Mesenchymal stem cell (in vitro differentiated cells and primary cell): ENCODE results near the gene SLC35F3.

ENCODE experiments used
- DNase-seq: peaks from one replicate; pipeline ENCODE4 v3.0.0-alpha.2; 2013
- H2AFZ ChIP-seq: one replicate; pipeline ENCODE4 v1.6.1; 2013; ENCODE audit warnings: low read depth, mild to moderate bottlenecking, control low read depth, inconsistent platforms, low read length, moderate library complexity
- H2AK5ac ChIP-seq: 2 replicates; pipeline ENCODE4 v1.6.1; 2013; ENCODE audit warnings: low read length, moderate library complexity, mild to moderate bottlenecking, inconsistent platforms; ENCODE audit not compliant: severe bottlenecking
- H2BK120ac ChIP-seq: one replicate; pipeline ENCODE4 v1.6.1; 2013; ENCODE audit warnings: low read depth, mild to moderate bottlenecking, inconsistent platforms, low read length, moderate library complexity
- H2BK12ac ChIP-seq, 2 experiments: one replicate each; pipeline ENCODE4 v1.6.1; 2013; ENCODE audit warnings: inconsistent platforms in 2 of 2, low read length in 2 of 2, mild to moderate bottlenecking in 2 of 2, moderate library complexity in 2 of 2, control low read depth in 1 of 2
- H2BK15ac ChIP-seq: one replicate; pipeline ENCODE4 v1.6.1; 2013; ENCODE audit warnings: mild to moderate bottlenecking, low read depth, inconsistent platforms; ENCODE audit not compliant: poor library complexity, severe bottlenecking
- H2BK5ac ChIP-seq: 2 replicates; pipeline ENCODE4 v1.6.1; 2013; ENCODE audit warnings: low read depth, mild to moderate bottlenecking, low read length, control low read depth, inconsistent platforms; ENCODE audit not compliant: poor library complexity, severe bottlenecking
- H3K14ac ChIP-seq, 2 experiments: one replicate each; pipeline ENCODE4 v1.6.1; 2013; ENCODE audit warnings: inconsistent platforms in 2 of 2, low read length in 2 of 2, control low read depth in 1 of 2, mild to moderate bottlenecking in 1 of 2, moderate library complexity in 1 of 2
- H3K18ac ChIP-seq, 2 experiments: one replicate each; pipeline ENCODE4 v1.6.1; 2013; ENCODE audit warnings: inconsistent platforms in 2 of 2, low read length in 2 of 2, control low read depth in 1 of 2, low read depth in 1 of 2, mild to moderate bottlenecking in 1 of 2
- H3K23ac ChIP-seq, 2 experiments: one replicate each; pipeline ENCODE4 v1.6.1; 2013; ENCODE audit warnings: inconsistent platforms in 2 of 2, low read length in 2 of 2, mild to moderate bottlenecking in 2 of 2, moderate library complexity in 2 of 2, control low read depth in 1 of 2
- H3K27ac ChIP-seq: 2 replicates; pipeline ENCODE4 v1.5.1; 2013; ENCODE audit warnings: mild to moderate bottlenecking, moderate library complexity, low read length, control low read depth, inconsistent platforms; ENCODE audit not compliant: poor library complexity, severe bottlenecking
- H3K27me3 ChIP-seq, 2 experiments: 2 replicates each; pipeline versions ENCODE4 v1.6.1 to v1.7.0; 2013; ENCODE audit warnings: low read length in 2 of 2, mild to moderate bottlenecking in 2 of 2, moderate library complexity in 2 of 2, control low read depth in 1 of 2, inconsistent platforms in 1 of 2; ENCODE audit not compliant: control insufficient read depth in 1 of 2, insufficient read depth in 1 of 2
- H3K36me3 ChIP-seq, 2 experiments: 2 replicates each; pipeline versions ENCODE4 v1.6.1 to v1.7.0; 2013; ENCODE audit warnings: low read length in 2 of 2, control low read depth in 1 of 2, inconsistent platforms in 1 of 2, low read depth in 1 of 2, mild to moderate bottlenecking in 1 of 2; ENCODE audit not compliant: insufficient read depth in 2 of 2, control insufficient read depth in 1 of 2
- H3K4ac ChIP-seq, 2 experiments: one replicate each; pipeline ENCODE4 v1.6.1; 2013; ENCODE audit warnings: inconsistent platforms in 2 of 2, low read length in 2 of 2, mild to moderate bottlenecking in 2 of 2, moderate library complexity in 2 of 2, control low read depth in 1 of 2, low read depth in 1 of 2
- H3K4me1 ChIP-seq: 2 replicates; pipeline ENCODE4 v1.6.1; 2013; ENCODE audit warnings: low read depth, low read length, control low read depth; ENCODE audit not compliant: control insufficient read depth, insufficient read depth
- H3K4me2 ChIP-seq: 2 replicates; pipeline ENCODE4 v1.6.1; 2013; ENCODE audit warnings: low read length, mild to moderate bottlenecking, inconsistent platforms; ENCODE audit not compliant: poor library complexity, severe bottlenecking
- H3K4me3 ChIP-seq, 2 experiments: 2 replicates each; pipeline versions ENCODE4 v1.5.1 to v1.7.0; 2013; ENCODE audit warnings: low read length in 2 of 2, mild to moderate bottlenecking in 2 of 2, control low read depth in 1 of 2, low read depth in 1 of 2; ENCODE audit not compliant: insufficient read depth in 1 of 2
- H3K79me1 ChIP-seq: replicated peaks from 2 replicates; pipeline ENCODE4 v1.6.1; 2013; ENCODE audit warnings: mild to moderate bottlenecking, control low read depth, low read length, inconsistent platforms; ENCODE audit not compliant: poor library complexity, severe bottlenecking
- H3K9ac ChIP-seq: 2 replicates; pipeline ENCODE4 v1.7.0; 2013; ENCODE audit warnings: mild to moderate bottlenecking, low read length, moderate library complexity
- H3K9me3 ChIP-seq: 2 replicates; pipeline ENCODE4 v1.7.0; 2013; ENCODE audit warnings: mild to moderate bottlenecking, low read length; ENCODE audit not compliant: control insufficient read depth
- H4K8ac ChIP-seq: one replicate; pipeline ENCODE4 v1.6.1; 2013; ENCODE audit warnings: inconsistent platforms, mild to moderate bottlenecking, low read length, moderate library complexity
- H4K91ac ChIP-seq: one replicate; pipeline ENCODE4 v1.6.1; 2013; ENCODE audit warnings: mild to moderate bottlenecking, low read length, inconsistent platforms
- WGBS: methylation state at CpG from one replicate; pipeline ENCODE4 v1.1.7; 2013; ENCODE audit warnings: mixed read lengths; 5-methylcytosine and 5-hydroxymethylcytosine counted together

The SLC35F3 gene

DNA sequence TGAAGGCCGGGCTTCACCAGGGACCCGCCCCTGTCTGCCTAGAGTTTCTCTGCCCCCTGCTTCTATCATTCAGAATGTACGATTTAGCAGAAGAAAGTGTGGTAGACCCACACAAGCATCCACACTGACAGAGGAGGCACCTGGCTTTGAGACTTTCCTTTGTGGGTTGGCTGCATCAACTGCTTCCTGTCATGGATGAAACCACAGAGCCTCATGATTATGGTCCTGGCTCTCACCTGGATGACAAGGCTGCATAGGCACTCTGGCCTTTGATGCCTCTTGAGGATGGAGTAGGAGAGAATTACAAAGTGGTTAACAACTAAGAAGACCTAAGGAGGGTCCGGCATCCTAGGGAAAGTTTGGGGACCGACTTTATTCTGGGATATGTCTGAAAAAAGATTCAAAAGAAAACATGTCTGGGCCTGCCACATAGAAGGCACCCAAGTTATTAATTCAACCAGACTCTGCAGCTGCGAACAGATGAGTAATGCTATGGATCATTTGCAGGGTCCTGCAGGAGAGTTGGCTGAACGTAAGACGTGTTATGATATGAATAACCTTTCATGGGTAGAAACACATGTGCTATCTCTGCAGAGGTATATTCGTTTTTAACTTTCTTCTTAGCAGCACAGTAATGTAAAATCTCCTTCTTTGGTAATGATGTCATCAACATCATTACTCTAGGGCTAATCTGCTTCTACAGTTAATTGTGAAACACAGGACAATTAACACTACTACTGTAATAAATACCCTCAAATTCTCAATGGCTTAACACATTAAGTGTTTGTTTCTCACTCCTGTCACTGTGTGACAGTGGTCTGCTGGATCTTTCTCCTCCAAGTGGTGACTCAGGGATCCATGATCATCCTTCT, 136.2 kb downstream of the SLC35F3 start:
- no peak for DNase-seq
- Histone ChIP-seq H2AK5ac (no peak overlapping the region), H3K27me3 (no peaks in the 10 kb centered on the region), H4K91ac (no peak overlapping the region), H3K4me1 (no peaks in the 10 kb centered on the region), H2BK5ac (no peak overlapping the region), H3K27ac (no peak overlapping the region), H3K79me1 (no peaks in the 10 kb centered on the region), H3K18ac (no peak overlapping the region), H3K36me3 (no peaks in the 10 kb centered on the region), H3K14ac (no peak overlapping the region), H3K4ac (no peak overlapping the region), H3K23ac (no peak overlapping the region), H2BK12ac (no peak overlapping the region), H4K8ac (no peak overlapping the region), H2AFZ (no peak overlapping the region), H3K4me3 (no peak overlapping the region), H2BK120ac (no peak overlapping the region), H2BK15ac (no peak overlapping the region), H3K9ac (no peak overlapping the region), H3K9me3 (no peaks in the 10 kb centered on the region), H3K4me2 (no peak overlapping the region)
- WGBS, result 71% methylated on average over 9 of the region's 9 CpGs

DNA sequence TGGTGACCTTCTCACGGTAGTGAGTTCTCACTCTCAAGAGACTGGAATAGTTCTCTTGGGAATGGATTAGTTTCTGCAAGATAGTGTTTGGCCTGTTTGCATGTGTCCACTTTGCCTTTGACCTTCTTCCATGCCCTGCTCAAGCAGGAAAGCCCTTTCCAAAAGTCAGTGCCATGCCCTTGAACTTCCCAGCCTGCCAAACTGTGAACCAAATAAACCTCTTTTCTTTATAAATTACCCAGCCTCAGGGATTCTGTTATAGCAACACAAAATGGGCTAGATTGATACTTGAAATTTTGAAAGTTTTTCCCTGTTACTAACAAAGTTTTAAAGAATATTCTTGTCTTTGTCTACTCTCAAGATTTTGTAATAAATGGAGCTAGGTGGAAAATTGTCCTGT, 139.6 kb downstream of the SLC35F3 start:
- Histone ChIP-seq H2AFZ (no peak overlapping the region), H3K9me3 (peaks cover 8% of the 10 kb centered on the region), H2AK5ac (no peak overlapping the region), H3K4me2 (no peak overlapping the region), H3K4me3 (no peak overlapping the region), H3K23ac (no peak overlapping the region), H4K8ac (no peak overlapping the region), H2BK5ac (no peak overlapping the region), H2BK12ac (no peak overlapping the region), H3K4ac (no peak overlapping the region), H3K36me3 (no peaks in the 10 kb centered on the region), H2BK120ac (no peak overlapping the region), H3K9ac (no peak overlapping the region), H3K18ac (no peak overlapping the region), H3K14ac (no peak overlapping the region), H2BK15ac (no peak overlapping the region), H3K4me1 (no peaks in the 10 kb centered on the region), H3K27ac (no peak overlapping the region), H4K91ac (no peak overlapping the region), H3K27me3 (no peaks in the 10 kb centered on the region), H3K79me1 (no peaks in the 10 kb centered on the region)
- no peak for DNase-seq
- WGBS, result 83% methylated on average over 1 of the region's 1 CpG

DNA sequence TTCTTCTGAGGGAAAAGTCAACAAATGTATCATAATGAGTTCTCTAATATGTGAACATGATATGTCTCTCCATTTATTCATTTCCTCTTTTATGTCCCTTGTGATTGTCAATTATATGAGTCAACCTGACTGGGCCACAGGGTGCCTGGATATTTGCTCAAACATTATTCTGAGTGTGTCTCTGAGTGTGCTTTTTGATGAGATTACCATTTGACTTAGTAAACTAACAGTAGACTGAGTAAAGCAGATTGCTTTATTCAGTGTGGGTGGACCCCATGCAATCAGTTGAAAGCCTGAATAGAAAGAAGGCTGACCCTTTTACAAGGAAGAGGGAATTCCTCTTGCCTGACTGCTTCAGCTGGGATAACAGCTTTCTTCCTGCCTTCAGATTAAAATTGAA, 142.6 kb downstream of the SLC35F3 start:
- no peak overlapping the region for H3K23ac ChIP-seq
- no peak overlapping the region for H3K18ac ChIP-seq
- no peak overlapping the region for H2BK5ac ChIP-seq
- no peak overlapping the region for H4K91ac ChIP-seq
- H3K79me1 ChIP-seq, result no peaks in the 10 kb centered on the region
- no peaks in the 10 kb centered on the region for H3K27me3 ChIP-seq
- H2BK12ac ChIP-seq, result no peak overlapping the region
- no peak overlapping the region for H3K14ac ChIP-seq
- no peak overlapping the region for H3K9ac ChIP-seq
- no peak overlapping the region for H3K4ac ChIP-seq
- H2AK5ac ChIP-seq, result no peak overlapping the region
- H3K4me3 ChIP-seq, result no peak overlapping the region
- H3K36me3 ChIP-seq, result no peaks in the 10 kb centered on the region
- H2BK15ac ChIP-seq, result no peak overlapping the region
- H4K8ac ChIP-seq, result no peak overlapping the region
- peaks cover 10% of the 10 kb centered on the region for H3K9me3 ChIP-seq
- no peaks in the 10 kb centered on the region for H3K4me1 ChIP-seq
- no peak overlapping the region for H2BK120ac ChIP-seq
- H2AFZ ChIP-seq, result no peak overlapping the region
- DNase-seq, result no peak
- H3K27ac ChIP-seq, result no peak overlapping the region
- H3K4me2 ChIP-seq, result no peak overlapping the region

DNA sequence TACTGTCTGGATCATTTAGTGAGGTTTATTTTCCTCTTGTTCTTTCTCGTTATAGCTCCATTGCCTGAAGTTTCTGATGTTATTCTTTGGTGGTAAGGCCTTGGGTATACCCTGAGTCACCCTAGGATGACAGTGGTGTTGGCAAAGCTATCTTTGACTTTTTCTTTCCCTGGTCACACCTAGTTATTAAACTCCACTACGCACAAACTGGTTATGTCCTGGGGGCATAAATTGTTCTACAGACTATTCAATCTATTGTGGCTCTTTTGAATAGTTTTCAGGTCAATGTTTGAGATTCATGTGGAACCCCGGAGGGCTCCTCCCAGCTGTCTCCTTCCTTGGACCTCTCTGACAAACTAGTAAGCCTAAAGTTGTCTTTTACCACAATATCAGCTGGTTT, 157.7 kb downstream of the SLC35F3 start:
- H2AFZ ChIP-seq, result no peak overlapping the region
- H4K8ac ChIP-seq, result no peak overlapping the region
- H3K4me3 ChIP-seq, result no peak overlapping the region
- no peak overlapping the region for H2BK120ac ChIP-seq
- no peak overlapping the region for H3K9ac ChIP-seq
- no peaks in the 10 kb centered on the region for H3K36me3 ChIP-seq
- no peak overlapping the region for H3K23ac ChIP-seq
- WGBS, result 40% methylated on average over 2 of the region's 3 CpGs
- peaks cover 2% of the 10 kb centered on the region for H3K4me1 ChIP-seq
- no peaks in the 10 kb centered on the region for H3K79me1 ChIP-seq
- no peak overlapping the region for H3K27ac ChIP-seq
- H4K91ac ChIP-seq, result no peak overlapping the region
- no peak overlapping the region for H3K14ac ChIP-seq
- H3K18ac ChIP-seq, result no peak overlapping the region
- H2BK15ac ChIP-seq, result no peak overlapping the region
- no peak overlapping the region for H2BK12ac ChIP-seq
- no peak overlapping the region for H2AK5ac ChIP-seq
- DNase-seq, result no peak
- peaks cover 10% of the 10 kb centered on the region for H3K9me3 ChIP-seq
- H3K4me2 ChIP-seq, result no peak overlapping the region
- H2BK5ac ChIP-seq, result no peak overlapping the region
- no peak overlapping the region for H3K4ac ChIP-seq
- peaks cover 0 to 6% of the 10 kb centered on the region in 2 experiments for H3K27me3 ChIP-seq
